Measurements from ENCODE around the gene CNTNAP2.

DNA sequence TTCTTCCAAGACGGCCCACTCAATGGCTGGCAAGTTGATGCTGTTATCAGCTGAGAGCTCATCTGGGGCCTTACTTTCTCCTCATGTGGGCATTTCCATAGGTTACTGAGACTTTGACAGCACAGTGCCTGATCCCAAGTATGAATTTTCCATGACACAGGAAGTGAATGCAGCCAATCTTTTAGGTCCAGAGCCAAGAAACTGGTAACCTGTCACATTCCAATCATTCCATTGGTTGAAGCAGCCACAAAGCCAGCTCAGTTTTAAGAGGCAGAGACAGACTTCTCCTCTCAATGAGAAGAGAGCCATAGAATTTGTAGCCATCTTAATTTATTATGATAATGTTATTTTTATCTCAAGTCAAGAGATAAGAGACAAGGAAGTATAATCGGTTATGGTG, 775.5 kb downstream of the CNTNAP2 start:
- TF ChIP-seq, protein P1, sequence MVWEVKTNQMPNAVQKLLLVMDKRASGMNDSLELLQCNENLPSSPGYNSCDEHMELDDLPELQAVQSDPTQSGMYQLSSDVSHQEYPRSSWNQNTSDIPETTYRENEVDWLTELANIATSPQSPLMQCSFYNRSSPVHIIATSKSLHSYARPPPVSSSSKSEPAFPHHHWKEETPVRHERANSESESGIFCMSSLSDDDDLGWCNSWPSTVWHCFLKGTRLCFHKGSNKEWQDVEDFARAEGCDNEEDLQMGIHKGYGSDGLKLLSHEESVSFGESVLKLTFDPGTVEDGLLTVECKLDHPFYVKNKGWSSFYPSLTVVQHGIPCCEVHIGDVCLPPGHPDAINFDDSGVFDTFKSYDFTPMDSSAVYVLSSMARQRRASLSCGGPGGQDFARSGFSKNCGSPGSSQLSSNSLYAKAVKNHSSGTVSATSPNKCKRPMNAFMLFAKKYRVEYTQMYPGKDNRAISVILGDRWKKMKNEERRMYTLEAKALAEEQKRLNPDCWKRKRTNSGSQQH (CRISPR knock-in tag; IDR thresholded peaks at IDR 0.05), result no peak
- TF ChIP-seq, protein P2, sequence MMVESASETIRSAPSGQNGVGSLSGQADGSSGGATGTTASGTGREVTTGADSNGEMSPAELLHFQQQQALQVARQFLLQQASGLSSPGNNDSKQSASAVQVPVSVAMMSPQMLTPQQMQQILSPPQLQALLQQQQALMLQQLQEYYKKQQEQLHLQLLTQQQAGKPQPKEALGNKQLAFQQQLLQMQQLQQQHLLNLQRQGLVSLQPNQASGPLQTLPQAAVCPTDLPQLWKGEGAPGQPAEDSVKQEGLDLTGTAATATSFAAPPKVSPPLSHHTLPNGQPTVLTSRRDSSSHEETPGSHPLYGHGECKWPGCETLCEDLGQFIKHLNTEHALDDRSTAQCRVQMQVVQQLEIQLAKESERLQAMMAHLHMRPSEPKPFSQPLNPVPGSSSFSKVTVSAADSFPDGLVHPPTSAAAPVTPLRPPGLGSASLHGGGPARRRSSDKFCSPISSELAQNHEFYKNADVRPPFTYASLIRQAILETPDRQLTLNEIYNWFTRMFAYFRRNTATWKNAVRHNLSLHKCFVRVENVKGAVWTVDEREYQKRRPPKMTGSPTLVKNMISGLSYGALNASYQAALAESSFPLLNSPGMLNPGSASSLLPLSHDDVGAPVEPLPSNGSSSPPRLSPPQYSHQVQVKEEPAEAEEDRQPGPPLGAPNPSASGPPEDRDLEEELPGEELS (CRISPR knock-in tag; IDR thresholded peaks at IDR 0.05; ENCODE audit: borderline replicate concordance), result no peak
- TF ChIP-seq, protein P3, sequence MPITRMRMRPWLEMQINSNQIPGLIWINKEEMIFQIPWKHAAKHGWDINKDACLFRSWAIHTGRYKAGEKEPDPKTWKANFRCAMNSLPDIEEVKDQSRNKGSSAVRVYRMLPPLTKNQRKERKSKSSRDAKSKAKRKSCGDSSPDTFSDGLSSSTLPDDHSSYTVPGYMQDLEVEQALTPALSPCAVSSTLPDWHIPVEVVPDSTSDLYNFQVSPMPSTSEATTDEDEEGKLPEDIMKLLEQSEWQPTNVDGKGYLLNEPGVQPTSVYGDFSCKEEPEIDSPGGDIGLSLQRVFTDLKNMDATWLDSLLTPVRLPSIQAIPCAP (CRISPR knock-in tag; IDR thresholded peaks at IDR 0.05; ENCODE audit: borderline replicate concordance), result no peak
- TF ChIP-seq, protein P4, sequence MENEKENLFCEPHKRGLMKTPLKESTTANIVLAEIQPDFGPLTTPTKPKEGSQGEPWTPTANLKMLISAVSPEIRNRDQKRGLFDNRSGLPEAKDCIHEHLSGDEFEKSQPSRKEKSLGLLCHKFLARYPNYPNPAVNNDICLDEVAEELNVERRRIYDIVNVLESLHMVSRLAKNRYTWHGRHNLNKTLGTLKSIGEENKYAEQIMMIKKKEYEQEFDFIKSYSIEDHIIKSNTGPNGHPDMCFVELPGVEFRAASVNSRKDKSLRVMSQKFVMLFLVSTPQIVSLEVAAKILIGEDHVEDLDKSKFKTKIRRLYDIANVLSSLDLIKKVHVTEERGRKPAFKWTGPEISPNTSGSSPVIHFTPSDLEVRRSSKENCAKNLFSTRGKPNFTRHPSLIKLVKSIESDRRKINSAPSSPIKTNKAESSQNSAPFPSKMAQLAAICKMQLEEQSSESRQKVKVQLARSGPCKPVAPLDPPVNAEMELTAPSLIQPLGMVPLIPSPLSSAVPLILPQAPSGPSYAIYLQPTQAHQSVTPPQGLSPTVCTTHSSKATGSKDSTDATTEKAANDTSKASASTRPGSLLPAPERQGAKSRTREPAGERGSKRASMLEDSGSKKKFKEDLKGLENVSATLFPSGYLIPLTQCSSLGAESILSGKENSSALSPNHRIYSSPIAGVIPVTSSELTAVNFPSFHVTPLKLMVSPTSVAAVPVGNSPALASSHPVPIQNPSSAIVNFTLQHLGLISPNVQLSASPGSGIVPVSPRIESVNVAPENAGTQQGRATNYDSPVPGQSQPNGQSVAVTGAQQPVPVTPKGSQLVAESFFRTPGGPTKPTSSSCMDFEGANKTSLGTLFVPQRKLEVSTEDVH (IDR thresholded peaks at IDR 0.05; ENCODE audit: low read depth, partially characterized antibody), result no peak
